ENCODE measurements around the gene GOLGA8B.
A peak's percentile ranks its signal among the peaks of the same experiment; 100 is the strongest.
"Not testable (repeated sequence)": the region's sequence is repeated elsewhere in the genome, so short reads cannot be mapped to it uniquely, and the experiment has no call there.

GOLGA8B gene

DNA sequence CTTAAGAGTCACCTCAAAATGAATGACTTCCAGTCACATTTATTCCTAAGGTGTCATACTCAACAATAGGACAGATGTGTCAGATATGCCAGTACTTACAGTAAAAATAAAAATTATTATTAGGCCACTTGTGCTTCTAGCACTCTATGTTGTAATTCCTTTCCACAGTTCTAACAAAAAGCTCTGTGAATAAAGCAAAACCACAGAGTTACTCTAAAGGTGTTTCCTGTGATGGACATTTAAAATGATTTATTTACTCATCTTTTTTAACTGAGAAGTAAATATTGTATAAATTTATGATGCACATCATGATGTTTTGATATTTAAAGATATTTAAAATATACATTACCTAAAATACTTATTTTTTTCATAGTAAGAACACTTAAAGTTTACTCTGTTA is 13.9 kb upstream of the GOLGA8B start:
- H3K4me3 ChIP-seq (ENCODE audit: low read depth, low read length): no peak overlapping the region
- TF ChIP-seq CTCF (IDR thresholded peaks at IDR 0.05; ENCODE audit: borderline replicate concordance, insufficient read depth, low read depth, low read length): no peak

GRCh38 chr15:34594361-34594760 is 10.9 kb upstream of the GOLGA8B start:
- no peak for TF ChIP-seq CTCF (IDR thresholded peaks at IDR 0.05; ENCODE audit: borderline replicate concordance, insufficient read depth, low read depth, low read length)
- H3K4me3 ChIP-seq (ENCODE audit: low read depth, low read length): no peak overlapping the region

DNA sequence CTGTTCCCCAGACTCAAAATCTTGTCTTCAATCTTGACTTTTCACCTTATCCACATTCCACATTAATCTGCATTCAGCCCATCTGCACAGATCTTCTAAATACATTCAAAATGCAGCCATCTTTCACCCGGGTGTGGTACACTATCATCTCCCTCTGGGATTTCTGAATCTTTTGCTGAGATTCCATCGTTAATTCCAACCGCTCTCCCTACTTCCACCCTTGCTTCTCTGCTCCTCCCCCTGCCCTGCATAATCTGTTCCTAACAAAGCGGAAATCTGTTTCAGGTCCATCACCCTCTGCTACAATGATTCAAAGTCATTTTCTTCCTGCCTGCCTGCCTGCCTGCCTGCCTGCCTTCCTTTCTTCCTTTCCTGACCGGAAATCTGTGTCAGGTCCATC is 7.9 kb upstream of the GOLGA8B start:
- no peak overlapping the region for H3K4me3 ChIP-seq (ENCODE audit: low read depth, low read length)
- TF ChIP-seq CTCF (IDR thresholded peaks at IDR 0.05; ENCODE audit: borderline replicate concordance, insufficient read depth, low read depth, low read length): no peak

DNA sequence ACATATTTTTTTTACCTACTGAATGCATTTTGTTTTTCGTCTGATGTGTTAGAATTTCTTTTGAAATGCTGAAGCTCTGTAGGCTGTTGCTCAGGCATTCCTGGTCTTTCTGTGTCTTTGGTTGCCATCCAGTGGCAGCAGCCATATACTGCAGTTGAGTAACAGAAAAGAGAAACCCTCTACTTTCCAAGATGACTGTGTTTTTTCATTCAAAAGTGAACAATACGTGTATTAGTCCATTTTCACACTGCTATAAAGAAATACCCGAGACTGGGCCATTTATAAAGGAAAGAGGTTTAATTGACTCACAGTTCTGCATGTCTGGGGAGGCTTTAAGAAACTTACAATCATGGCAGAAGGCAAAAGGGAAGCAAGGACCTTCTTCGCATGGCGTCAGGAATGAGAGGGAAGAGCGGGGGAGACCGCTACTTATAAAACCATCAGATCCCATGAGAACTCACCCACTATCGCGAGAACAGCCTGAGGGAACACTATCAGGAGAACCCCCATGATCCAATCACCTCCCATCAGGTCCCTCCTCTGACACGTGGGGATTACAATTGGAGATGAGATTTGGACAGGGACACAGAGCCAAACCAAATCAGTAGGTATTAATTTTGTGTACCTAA is 4.7 kb upstream of the GOLGA8B start:
- TF ChIP-seq CTCF (IDR thresholded peaks at IDR 0.05; ENCODE audit: borderline replicate concordance, insufficient read depth, low read depth, low read length): peak; percentile 63; the same call in 1 of the 2 replicates
- peak overlapping the region; percentile 30 for H3K4me3 ChIP-seq (ENCODE audit: low read depth, low read length)

GRCh38 chr15:34585966-34586365 is 2.5 kb upstream of the GOLGA8B start:
- not testable (repeated sequence) for H3K4me3 ChIP-seq (ENCODE audit: low read depth, low read length)

- TF ChIP-seq CTCF (IDR thresholded peaks at IDR 0.05; ENCODE audit: borderline replicate concordance, insufficient read depth, low read depth, low read length): no peak
- no peak overlapping the region for H3K4me3 ChIP-seq (ENCODE audit: low read depth, low read length)
Observed at GRCh38 chr15:34584996-34585395, 1.5 kb upstream of the GOLGA8B start.

- peak overlapping the region; percentile 91 for H3K4me3 ChIP-seq (ENCODE audit: low read depth, low read length)
Observed at GRCh38 chr15:34584330-34584668, 848 bp upstream of the GOLGA8B start.

More at GRCh38 chr15:34584330-34584668, 848 bp upstream of the GOLGA8B start:
- no peak for TF ChIP-seq CTCF (IDR thresholded peaks at IDR 0.05; ENCODE audit: borderline replicate concordance, insufficient read depth, low read depth, low read length)
